ENCODE results near the gene KLHL22. TPM values are rescaled to one million over a fixed set of nuclear protein-coding genes. Genes with fewer than 3 reads are reported as not detected.
"Not testable (repeated sequence)": the region's sequence is repeated elsewhere in the genome, so short reads cannot be mapped to it uniquely, and the experiment has no call there.

KLHL22 gene
- total RNA-seq, 1 experiment from 2014 or later = 36.2 TPM

DNA sequence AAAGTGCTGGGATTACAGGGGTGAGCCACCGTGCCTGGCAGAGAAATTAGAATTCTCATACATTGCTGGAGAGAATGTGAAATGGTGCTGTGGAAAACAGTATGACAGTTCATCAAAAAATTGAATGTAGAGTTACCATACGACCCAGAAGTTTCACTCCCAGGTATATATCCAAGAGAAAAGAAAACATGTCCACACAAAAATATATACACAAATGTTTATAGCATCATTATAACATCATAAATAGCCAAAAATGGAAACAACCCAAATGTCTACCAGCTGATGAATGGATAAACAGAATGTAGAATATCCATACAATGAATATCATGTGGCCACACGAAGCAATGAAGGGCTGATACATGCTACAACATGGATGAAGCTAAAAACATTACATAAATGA, 46.5 kb upstream of the KLHL22 start:
- Histone ChIP-seq H3K36me3 (ENCODE audit: insufficient read depth, low read length, poor library complexity, severe bottlenecking) (peaks cover 35% of the 10 kb centered on the region), H3K4me3 (ENCODE audit: low read depth, low read length, poor library complexity, severe bottlenecking) (no peak overlapping the region), H3K27ac (ENCODE audit: low read depth, low read length, poor library complexity, severe bottlenecking) (no peak overlapping the region), H3K9me3 (ENCODE audit: low read depth, low read length, poor library complexity, severe bottlenecking) (no peaks in the 10 kb centered on the region), H3K4me1 (ENCODE audit: insufficient read depth, low read length, poor library complexity, severe bottlenecking) (peaks cover 11% of the 10 kb centered on the region), H3K27me3 (replicated peaks; ENCODE audit: insufficient read depth, low read depth, low read length, poor library complexity) (no peaks in the 10 kb centered on the region)
- ChIA-PET CTCF (no interaction called here), POLR2A (ENCODE audit: low non-redundant PET) (no interaction called here)
- TF ChIP-seq EZH2 (IDR thresholded peaks at IDR 0.05; ENCODE audit: borderline replicate concordance, low read depth, low read length, poor library complexity, severe bottlenecking) = no peak
- TF ChIP-seq, protein P1, sequence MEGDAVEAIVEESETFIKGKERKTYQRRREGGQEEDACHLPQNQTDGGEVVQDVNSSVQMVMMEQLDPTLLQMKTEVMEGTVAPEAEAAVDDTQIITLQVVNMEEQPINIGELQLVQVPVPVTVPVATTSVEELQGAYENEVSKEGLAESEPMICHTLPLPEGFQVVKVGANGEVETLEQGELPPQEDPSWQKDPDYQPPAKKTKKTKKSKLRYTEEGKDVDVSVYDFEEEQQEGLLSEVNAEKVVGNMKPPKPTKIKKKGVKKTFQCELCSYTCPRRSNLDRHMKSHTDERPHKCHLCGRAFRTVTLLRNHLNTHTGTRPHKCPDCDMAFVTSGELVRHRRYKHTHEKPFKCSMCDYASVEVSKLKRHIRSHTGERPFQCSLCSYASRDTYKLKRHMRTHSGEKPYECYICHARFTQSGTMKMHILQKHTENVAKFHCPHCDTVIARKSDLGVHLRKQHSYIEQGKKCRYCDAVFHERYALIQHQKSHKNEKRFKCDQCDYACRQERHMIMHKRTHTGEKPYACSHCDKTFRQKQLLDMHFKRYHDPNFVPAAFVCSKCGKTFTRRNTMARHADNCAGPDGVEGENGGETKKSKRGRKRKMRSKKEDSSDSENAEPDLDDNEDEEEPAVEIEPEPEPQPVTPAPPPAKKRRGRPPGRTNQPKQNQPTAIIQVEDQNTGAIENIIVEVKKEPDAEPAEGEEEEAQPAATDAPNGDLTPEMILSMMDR (conservative IDR thresholded peaks at IDR 0.05; ENCODE audit: low read depth, low read length) = no peak
- no TSS peak for BruUV-seq (replicated peaks)
- intact Hi-C loops (cut with micrococcal nuclease; ENCODE audit: unreplicated experiment) = no loop called here
- no peak for DNase-seq (ENCODE audit: low spot score)

DNA sequence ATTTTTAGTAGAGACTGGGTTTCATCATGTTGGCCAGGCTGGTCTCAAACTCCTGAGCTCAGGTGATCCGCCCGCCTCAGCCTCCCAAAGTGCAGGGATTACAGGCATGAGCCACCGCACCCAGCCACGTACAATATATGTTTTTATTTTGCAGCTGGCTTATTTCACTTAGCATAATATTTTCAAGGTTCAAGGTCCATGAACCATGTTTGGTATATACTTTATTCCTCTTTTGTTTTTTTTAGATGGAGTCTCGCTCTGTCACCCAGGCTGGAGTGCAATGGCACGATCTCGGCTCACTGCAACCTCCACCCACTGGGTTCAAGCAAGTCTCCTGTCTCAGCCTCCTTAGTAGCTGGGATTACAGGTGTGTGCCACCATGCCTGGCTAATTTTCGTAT, 43.3 kb upstream of the KLHL22 start:
- BruUV-seq (replicated peaks) = not testable (repeated sequence)

GRCh38 chr22:20537983-20538382, 42.4 kb upstream of the KLHL22 start:
- Histone ChIP-seq H3K27ac (ENCODE audit: low read depth, low read length, poor library complexity, severe bottlenecking) (no peak overlapping the region), H3K27me3 (replicated peaks; ENCODE audit: insufficient read depth, low read depth, low read length, poor library complexity) (no peaks in the 10 kb centered on the region), H3K4me3 (ENCODE audit: low read depth, low read length, poor library complexity, severe bottlenecking) (no peak overlapping the region), H3K36me3 (ENCODE audit: insufficient read depth, low read length, poor library complexity, severe bottlenecking) (peaks cover 36% of the 10 kb centered on the region), H3K4me1 (ENCODE audit: insufficient read depth, low read length, poor library complexity, severe bottlenecking) (no peaks in the 10 kb centered on the region), H3K9me3 (ENCODE audit: low read depth, low read length, poor library complexity, severe bottlenecking) (no peaks in the 10 kb centered on the region)
- TF ChIP-seq, protein P1 (conservative IDR thresholded peaks at IDR 0.05; ENCODE audit: low read depth, low read length) = no peak
- no peak for TF ChIP-seq EZH2 (IDR thresholded peaks at IDR 0.05; ENCODE audit: borderline replicate concordance, low read depth, low read length, poor library complexity, severe bottlenecking)
- ChIA-PET POLR2A (ENCODE audit: low non-redundant PET) (no interaction called here), CTCF (no interaction called here)
- no peak for DNase-seq (ENCODE audit: low spot score)
- intact Hi-C loops (cut with micrococcal nuclease; ENCODE audit: unreplicated experiment) = no loop called here
- BruUV-seq (replicated peaks) = no TSS peak

More for the DNA sequence above, 43.3 kb upstream of the KLHL22 start:
- POLR2A ChIA-PET (ENCODE audit: low non-redundant PET); CTCF ChIA-PET; DNase-seq (ENCODE audit: low spot score); H3K27ac ChIP-seq (ENCODE audit: low read depth, low read length, poor library complexity, severe bottlenecking); H3K27me3 ChIP-seq (replicated peaks; ENCODE audit: insufficient read depth, low read depth, low read length, poor library complexity); H3K9me3 ChIP-seq (ENCODE audit: low read depth, low read length, poor library complexity, severe bottlenecking); H3K4me1 ChIP-seq (ENCODE audit: insufficient read depth, low read length, poor library complexity, severe bottlenecking); H3K4me3 ChIP-seq (ENCODE audit: low read depth, low read length, poor library complexity, severe bottlenecking); intact Hi-C loops (cut with micrococcal nuclease; ENCODE audit: unreplicated experiment): not testable (repeated sequence)
- peaks cover 39% of the 10 kb centered on the region for H3K36me3 ChIP-seq (ENCODE audit: insufficient read depth, low read length, poor library complexity, severe bottlenecking)

- intact Hi-C loops (cut with micrococcal nuclease; ENCODE audit: unreplicated experiment) = no loop called here
- H3K27me3 ChIP-seq (replicated peaks; ENCODE audit: insufficient read depth, low read depth, low read length, poor library complexity) = no peaks in the 10 kb centered on the region
- CTCF ChIA-PET = no interaction called here
- peaks cover under 1% of the 10 kb centered on the region for H3K4me1 ChIP-seq (ENCODE audit: insufficient read depth, low read length, poor library complexity, severe bottlenecking)
- no peak overlapping the region for H3K4me3 ChIP-seq (ENCODE audit: low read depth, low read length, poor library complexity, severe bottlenecking)
- DNase-seq (ENCODE audit: low spot score) = no peak
- peaks cover 36% of the 10 kb centered on the region for H3K36me3 ChIP-seq (ENCODE audit: insufficient read depth, low read length, poor library complexity, severe bottlenecking)
- H3K27ac ChIP-seq (ENCODE audit: low read depth, low read length, poor library complexity, severe bottlenecking) = no peak overlapping the region
- no peaks in the 10 kb centered on the region for H3K9me3 ChIP-seq (ENCODE audit: low read depth, low read length, poor library complexity, severe bottlenecking)
- BruUV-seq (replicated peaks) = no TSS peak
- POLR2A ChIA-PET (ENCODE audit: low non-redundant PET) = no interaction called here
- TF ChIP-seq, protein P1 (conservative IDR thresholded peaks at IDR 0.05; ENCODE audit: low read depth, low read length) = no peak
- TF ChIP-seq EZH2 (IDR thresholded peaks at IDR 0.05; ENCODE audit: borderline replicate concordance, low read depth, low read length, poor library complexity, severe bottlenecking) = no peak
Observed at GRCh38 chr22:20537325-20537756, 41.7 kb upstream of the KLHL22 start.
